Epithelial cell of esophagus (primary cell): ENCODE measurements around the gene CEP162.
A peak's percentile ranks its signal among the peaks of the same experiment; 100 is the strongest.

Experiments used
- DNase-seq: peaks from one replicate; pipeline ENCODE4 v3.0.0; 2010; ENCODE audit warnings: low read depth
- H3K4me3 ChIP-seq: 2 replicates; pipeline ENCODE4 v1.5.1; 2011; ENCODE audit warnings: mild to moderate bottlenecking, low read length, control low read depth
- CTCF ChIP-seq: IDR thresholded peaks from 2 replicates; pipeline ENCODE4 v1.5.1; 2011; ENCODE audit warnings: low read depth, mild to moderate bottlenecking, low read length, control low read depth, inconsistent platforms; ENCODE audit not compliant: insufficient read depth; ENCODE audit errors: missing control alignments

Gene CEP162

GRCh38 chr6:84082689-84083265 lies 144.7 kb downstream of the CEP162 start:
- TF ChIP-seq CTCF, result no peak
- peak; percentile 24 for DNase-seq
- no peak overlapping the region for H3K4me3 ChIP-seq

- no peak for TF ChIP-seq CTCF
- no peak for DNase-seq
- H3K4me3 ChIP-seq, result no peak overlapping the region
These were observed 146.2 kb downstream of the CEP162 start for GRCh38 chr6:84081222-84081621.

GRCh38 chr6:84078335-84078734 lies 149.1 kb downstream of the CEP162 start:
- TF ChIP-seq CTCF, result no peak
- no peak for DNase-seq
- no peak overlapping the region for H3K4me3 ChIP-seq

GRCh38 chr6:84077645-84078044 lies 149.8 kb downstream of the CEP162 start:
- DNase-seq, result no peak
- no peak overlapping the region for H3K4me3 ChIP-seq
- no peak for TF ChIP-seq CTCF

GRCh38 chr6:84074988-84075781 lies 152.3 kb downstream of the CEP162 start:
- no peak overlapping the region for H3K4me3 ChIP-seq
- TF ChIP-seq CTCF, result no peak
- peak; percentile 72 for DNase-seq
